HepG2 (cell line): ENCODE measurements around the gene TPX2. TPM values are rescaled to one million over a fixed set of nuclear protein-coding genes. Genes with fewer than 3 reads are reported as not detected.

Source experiments
- AKAP8 ChIP-seq: sonication (generic); formaldehyde crosslinking; IDR thresholded peaks from 2 replicates; pipeline ENCODE4 v1.5.1; 2020; ENCODE audit warnings: mild to moderate bottlenecking, missing genetic modification reagents
- BORCS8-MEF2B ChIP-seq: sonication (generic); formaldehyde crosslinking; IDR thresholded peaks from 2 replicates; pipeline ENCODE4 v1.8.0; 2022; ENCODE audit warnings: mild to moderate bottlenecking, missing genetic modification reagents
- DMAP1 ChIP-seq: IDR thresholded peaks from 2 replicates; pipeline ENCODE4 v1.6.1; 2016
- ELF4 ChIP-seq: sonication (generic); formaldehyde crosslinking; IDR thresholded peaks from 2 replicates; pipeline ENCODE4 v1.5.0; 2020; ENCODE audit warnings: missing genetic modification reagents, mild to moderate bottlenecking, moderate library complexity, borderline replicate concordance
- FOSL2 ChIP-seq: sonication (generic); formaldehyde crosslinking; IDR thresholded peaks from 2 replicates; pipeline ENCODE4 v1.4.0; 2020; ENCODE audit warnings: missing genetic modification reagents
- JUNB ChIP-seq: sonication (generic); formaldehyde crosslinking; IDR thresholded peaks from 2 replicates; pipeline ENCODE4 v1.8.0; 2022; ENCODE audit warnings: missing genetic modification reagents, mild to moderate bottlenecking, borderline replicate concordance
- MAFG ChIP-seq: sonication (generic); formaldehyde crosslinking; IDR thresholded peaks from 2 replicates; pipeline ENCODE4 v1.5.1; 2020; ENCODE audit warnings: mild to moderate bottlenecking, missing genetic modification reagents
- MAZ ChIP-seq, 2 experiments: sonication (generic) in 1 of 2; formaldehyde crosslinking in 1 of 2; IDR thresholded peaks; 2 replicates each; pipeline versions ENCODE4 v1.5.0 to v1.6.1; 2012 to 2020; ENCODE audit warnings: low read depth in 2 of 2, mild to moderate bottlenecking in 2 of 2, borderline replicate concordance in 1 of 2, improper control_type of control experiment in 1 of 2, low read length in 1 of 2, missing genetic modification reagents in 1 of 2, moderate library complexity in 1 of 2
- MEIS2 ChIP-seq: sonication (generic); formaldehyde crosslinking; IDR thresholded peaks from 2 replicates; pipeline ENCODE4 v1.9.0; 2021; ENCODE audit warnings: mild to moderate bottlenecking, missing genetic modification reagents
- NCOA5 ChIP-seq: sonication (generic); formaldehyde crosslinking; IDR thresholded peaks from 2 replicates; pipeline ENCODE4 v1.4.0; 2020; ENCODE audit warnings: missing genetic modification reagents
- NFIC ChIP-seq: IDR thresholded peaks from 2 replicates; pipeline ENCODE4 v1.6.1; 2012; ENCODE audit warnings: mild to moderate bottlenecking, low read length, inconsistent platforms
- NFYB ChIP-seq: sonication (generic); formaldehyde crosslinking; IDR thresholded peaks from 2 replicates; pipeline ENCODE4 v1.4.0; 2020; ENCODE audit warnings: missing genetic modification reagents
- PLRG1 ChIP-seq: fragments of 450-650 bp; conservative IDR thresholded peaks from 2 replicates; pipeline ENCODE4 v1.6.1; 2016
- RBM39 ChIP-seq: fragments of 200-400 bp; formaldehyde crosslinking; IDR thresholded peaks from one replicate; pipeline ENCODE4 v1.6.1; 2018; ENCODE audit warnings: antibody characterized with exemption, mild to moderate bottlenecking, low read depth, low read length; ENCODE audit not compliant: poor library complexity, severe bottlenecking
- ZNF263 ChIP-seq: sonication (generic); formaldehyde crosslinking; IDR thresholded peaks from 2 replicates; pipeline ENCODE4 v1.4.0; 2020; ENCODE audit warnings: missing genetic modification reagents
- ZNF510 ChIP-seq: sonication (generic); formaldehyde crosslinking; IDR thresholded peaks from 2 replicates; pipeline ENCODE4 v1.4.0; 2020; ENCODE audit warnings: low read depth, mild to moderate bottlenecking, missing genetic modification reagents
- ZNF780A ChIP-seq: sonication (generic); formaldehyde crosslinking; IDR thresholded peaks from 2 replicates; pipeline ENCODE4 v1.8.0; 2022; ENCODE audit warnings: mild to moderate bottlenecking, missing genetic modification reagents, moderate library complexity
- ZNF850 ChIP-seq: sonication (generic); formaldehyde crosslinking; conservative IDR thresholded peaks from 2 replicates; pipeline ENCODE4 v1.9.0; 2021; ENCODE audit warnings: mild to moderate bottlenecking, missing genetic modification reagents
- ZSCAN29 ChIP-seq: sonication (generic); formaldehyde crosslinking; conservative IDR thresholded peaks from 2 replicates; pipeline ENCODE4 v1.4.0; 2020; ENCODE audit warnings: mild to moderate bottlenecking, missing genetic modification reagents
- ZSCAN9 ChIP-seq: IDR thresholded peaks from 2 replicates; pipeline ENCODE4 v1.6.1; 2016; ENCODE audit warnings: borderline replicate concordance
- polyA plus RNA-seq, 8 experiments: library from polyadenylated mRNA; depleted of rRNA in 3 of 8; stranded (reverse) in 7 of 8; unstranded in 1 of 8; fragments of >200 nt; fragmentation: Illumina TruSeq in 4 of 8; extraction: Trizol in 4 of 8; gene quantifications; 2 replicates each; pipeline versions ENCODE4 v1.2.1 to v1.2.3, GENCODE V29; 2011 to 2016; ENCODE audit warnings: low read depth in 4 of 8, missing spikeins in 1 of 8, mixed read lengths in 1 of 8; ENCODE audit not compliant: insufficient read depth in 1 of 8
- total RNA-seq, 5 experiments: library from RNA; depleted of rRNA; stranded (reverse); fragments of >200 nt; fragmentation: Illumina TruSeq; extraction: Trizol; gene quantifications; 2 replicates each; pipeline ENCODE4 v1.2.3, GENCODE V29; 2016; ENCODE audit warnings: low read depth in 1 of 5
- TF ChIP-seq, protein P1 (sequence below): sonication (generic); formaldehyde crosslinking; IDR thresholded peaks from 2 replicates; pipeline ENCODE4 v1.4.0; 2020; ENCODE audit warnings: missing genetic modification reagents, mild to moderate bottlenecking, borderline replicate concordance
- TF ChIP-seq, protein P2 (sequence below): sonication (generic); formaldehyde crosslinking; IDR thresholded peaks from 2 replicates; pipeline ENCODE4 v1.4.0; 2020; ENCODE audit warnings: mild to moderate bottlenecking, missing genetic modification reagents
- TF ChIP-seq, protein P3 (sequence below): sonication (generic); formaldehyde crosslinking; IDR thresholded peaks from 2 replicates; pipeline ENCODE4 v1.4.0; 2020; ENCODE audit warnings: missing genetic modification reagents
- TF ChIP-seq, protein P4 (sequence below): sonication (generic); formaldehyde crosslinking; IDR thresholded peaks from 2 replicates; pipeline ENCODE4 v1.8.0; 2022; ENCODE audit warnings: mild to moderate bottlenecking, missing genetic modification reagents

The TPX2 gene
- total and polyA plus RNA-seq, 2 of the 13 experiments (the other 11 are each of a cell fraction or from before 2014, with no cell fraction given): 34.3 to 124 TPM

DNA sequence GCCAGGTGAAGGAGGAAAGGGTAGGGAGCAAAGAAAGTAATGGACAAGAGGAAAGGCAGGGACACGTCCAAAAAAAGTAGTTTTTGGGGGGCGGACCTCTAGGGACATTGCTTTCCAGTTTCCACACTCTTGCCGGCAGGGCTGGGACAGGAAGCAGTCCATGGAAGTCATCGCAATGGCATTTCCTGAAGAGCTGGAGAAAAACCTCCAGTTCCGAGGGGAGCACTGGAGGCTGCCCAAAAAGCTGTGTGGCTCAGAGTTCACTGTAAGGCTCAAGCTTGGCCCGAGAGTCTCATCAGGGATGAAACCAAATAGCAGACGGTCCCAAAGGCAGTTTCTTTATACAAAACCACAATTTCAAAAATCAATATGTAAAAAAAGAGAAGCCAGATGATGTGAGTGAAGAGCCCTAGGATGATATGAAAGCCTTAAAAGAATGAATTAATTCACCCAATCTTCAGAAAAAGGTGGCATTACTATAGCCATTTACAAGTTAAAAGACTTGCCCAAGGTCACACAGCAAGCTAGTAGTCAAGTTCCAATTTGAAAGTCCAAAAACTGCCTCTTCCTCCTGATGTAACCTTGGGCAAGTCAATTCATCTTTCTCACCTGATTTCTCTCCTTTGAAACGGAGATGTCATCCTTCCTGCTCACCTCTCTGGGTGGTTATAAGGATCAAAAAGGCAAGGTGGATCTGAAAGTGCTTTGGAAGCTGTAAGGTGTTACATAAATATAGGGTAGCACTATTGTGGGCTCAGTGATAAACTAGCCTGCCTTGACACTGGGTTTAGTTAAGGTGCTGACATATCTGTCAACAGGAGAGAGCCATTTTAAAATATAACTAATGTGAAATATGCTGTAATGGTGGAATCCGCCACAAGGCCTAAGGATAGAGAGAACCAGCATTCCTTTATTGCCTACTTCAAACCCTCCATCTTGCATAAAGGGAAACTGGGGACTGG, 25.5 kb upstream of the TPX2 start (continued):
- TF ChIP-seq, protein P1, sequence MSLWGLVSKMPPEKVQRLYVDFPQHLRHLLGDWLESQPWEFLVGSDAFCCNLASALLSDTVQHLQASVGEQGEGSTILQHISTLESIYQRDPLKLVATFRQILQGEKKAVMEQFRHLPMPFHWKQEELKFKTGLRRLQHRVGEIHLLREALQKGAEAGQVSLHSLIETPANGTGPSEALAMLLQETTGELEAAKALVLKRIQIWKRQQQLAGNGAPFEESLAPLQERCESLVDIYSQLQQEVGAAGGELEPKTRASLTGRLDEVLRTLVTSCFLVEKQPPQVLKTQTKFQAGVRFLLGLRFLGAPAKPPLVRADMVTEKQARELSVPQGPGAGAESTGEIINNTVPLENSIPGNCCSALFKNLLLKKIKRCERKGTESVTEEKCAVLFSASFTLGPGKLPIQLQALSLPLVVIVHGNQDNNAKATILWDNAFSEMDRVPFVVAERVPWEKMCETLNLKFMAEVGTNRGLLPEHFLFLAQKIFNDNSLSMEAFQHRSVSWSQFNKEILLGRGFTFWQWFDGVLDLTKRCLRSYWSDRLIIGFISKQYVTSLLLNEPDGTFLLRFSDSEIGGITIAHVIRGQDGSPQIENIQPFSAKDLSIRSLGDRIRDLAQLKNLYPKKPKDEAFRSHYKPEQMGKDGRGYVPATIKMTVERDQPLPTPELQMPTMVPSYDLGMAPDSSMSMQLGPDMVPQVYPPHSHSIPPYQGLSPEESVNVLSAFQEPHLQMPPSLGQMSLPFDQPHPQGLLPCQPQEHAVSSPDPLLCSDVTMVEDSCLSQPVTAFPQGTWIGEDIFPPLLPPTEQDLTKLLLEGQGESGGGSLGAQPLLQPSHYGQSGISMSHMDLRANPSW (CRISPR knock-in tag): no peak
- TF ChIP-seq, protein P2, sequence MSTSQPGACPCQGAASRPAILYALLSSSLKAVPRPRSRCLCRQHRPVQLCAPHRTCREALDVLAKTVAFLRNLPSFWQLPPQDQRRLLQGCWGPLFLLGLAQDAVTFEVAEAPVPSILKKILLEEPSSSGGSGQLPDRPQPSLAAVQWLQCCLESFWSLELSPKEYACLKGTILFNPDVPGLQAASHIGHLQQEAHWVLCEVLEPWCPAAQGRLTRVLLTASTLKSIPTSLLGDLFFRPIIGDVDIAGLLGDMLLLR (CRISPR knock-in tag): no peak
- peak; percentile 11; the same call in 1 of the 2 replicates for TF ChIP-seq MEIS2 (CRISPR knock-in tag)
- TF ChIP-seq ZNF510 (CRISPR knock-in tag): no peak
- TF ChIP-seq ZNF263 (CRISPR knock-in tag): peak; percentile 87
- no peak for TF ChIP-seq JUNB (CRISPR knock-in tag)
- TF ChIP-seq ZNF780A (CRISPR knock-in tag): no peak
- no peak for TF ChIP-seq PLRG1
- 0 out of 2 replicates have a peak, but pooled peaks have one; percentile 30 for TF ChIP-seq ELF4 (CRISPR knock-in tag)
- no peak for TF ChIP-seq MAZ (IDR thresholded peaks at IDR 0.05; ENCODE audit: borderline replicate concordance, low read depth, low read length)
- no peak for TF ChIP-seq MAZ (CRISPR knock-in tag; IDR thresholded peaks at IDR 0.05; ENCODE audit: low read depth)
- TF ChIP-seq BORCS8-MEF2B (CRISPR knock-in tag): no peak
- TF ChIP-seq, protein P3, sequence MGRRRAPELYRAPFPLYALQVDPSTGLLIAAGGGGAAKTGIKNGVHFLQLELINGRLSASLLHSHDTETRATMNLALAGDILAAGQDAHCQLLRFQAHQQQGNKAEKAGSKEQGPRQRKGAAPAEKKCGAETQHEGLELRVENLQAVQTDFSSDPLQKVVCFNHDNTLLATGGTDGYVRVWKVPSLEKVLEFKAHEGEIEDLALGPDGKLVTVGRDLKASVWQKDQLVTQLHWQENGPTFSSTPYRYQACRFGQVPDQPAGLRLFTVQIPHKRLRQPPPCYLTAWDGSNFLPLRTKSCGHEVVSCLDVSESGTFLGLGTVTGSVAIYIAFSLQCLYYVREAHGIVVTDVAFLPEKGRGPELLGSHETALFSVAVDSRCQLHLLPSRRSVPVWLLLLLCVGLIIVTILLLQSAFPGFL: no peak
- TF ChIP-seq ZNF850 (CRISPR knock-in tag): no peak
- TF ChIP-seq, protein P4, sequence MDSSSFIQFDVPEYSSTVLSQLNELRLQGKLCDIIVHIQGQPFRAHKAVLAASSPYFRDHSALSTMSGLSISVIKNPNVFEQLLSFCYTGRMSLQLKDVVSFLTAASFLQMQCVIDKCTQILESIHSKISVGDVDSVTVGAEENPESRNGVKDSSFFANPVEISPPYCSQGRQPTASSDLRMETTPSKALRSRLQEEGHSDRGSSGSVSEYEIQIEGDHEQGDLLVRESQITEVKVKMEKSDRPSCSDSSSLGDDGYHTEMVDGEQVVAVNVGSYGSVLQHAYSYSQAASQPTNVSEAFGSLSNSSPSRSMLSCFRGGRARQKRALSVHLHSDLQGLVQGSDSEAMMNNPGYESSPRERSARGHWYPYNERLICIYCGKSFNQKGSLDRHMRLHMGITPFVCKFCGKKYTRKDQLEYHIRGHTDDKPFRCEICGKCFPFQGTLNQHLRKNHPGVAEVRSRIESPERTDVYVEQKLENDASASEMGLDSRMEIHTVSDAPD: no peak
- no peak for TF ChIP-seq DMAP1
- TF ChIP-seq MAFG (CRISPR knock-in tag): no peak
- TF ChIP-seq RBM39: no peak
- TF ChIP-seq NCOA5 (CRISPR knock-in tag): no peak
- peak; percentile 15; the same call in 1 of the 2 replicates for TF ChIP-seq ZSCAN29 (CRISPR knock-in tag)
- TF ChIP-seq NFIC: no peak
- TF ChIP-seq AKAP8 (CRISPR knock-in tag): no peak
- TF ChIP-seq ZSCAN9 (CRISPR knock-in tag): 0 out of 2 replicates have a peak, but pooled peaks have one; percentile 15
- TF ChIP-seq FOSL2 (CRISPR knock-in tag): peak; percentile 90
- TF ChIP-seq NFYB (CRISPR knock-in tag): 0 out of 2 replicates have a peak, but pooled peaks have one; percentile 2
